A673 (cell line): ENCODE measurements around the gene DPH7. TPM values are rescaled to one million over a fixed set of nuclear protein-coding genes. Genes with fewer than 3 reads are reported as not detected.
A peak's percentile ranks its signal among the peaks of the same experiment; 100 is the strongest.

Source experiments
- BruUV-seq: library from RNA; stranded (reverse); fragments of 400-500 nt; replicated peaks from 2 replicates; lab custom pipeline; 2021; lab: Mats Ljungman, UMichigan
- CTCF ChIA-PET: fragments of 300-600 bp; sonication (Branson Sonifier 250); formaldehyde crosslinking; loops from one replicate; lab custom pipeline; 2022; ENCODE audit warnings: antibody characterized with exemption; lab: Charles Lee
- POLR2A ChIA-PET: fragments of 300-600 bp; sonication (Branson Sonifier 250); formaldehyde crosslinking; loops from one replicate; lab custom pipeline; 2022; ENCODE audit warnings: antibody characterized with exemption; ENCODE audit not compliant: low non-redundant PET; lab: Charles Lee
- DNase-seq: peaks from one replicate; pipeline ENCODE4 v3.0.0-alpha.2; 2015; ENCODE audit warnings: low spot score
- H3K27ac ChIP-seq: fragments of 200-600 bp; sonication (generic); 2 replicates; pipeline ENCODE4 v1.5.1; 2016; ENCODE audit warnings: mixed run types, low read depth, mild to moderate bottlenecking, mixed read lengths, antibody characterized with exemption, low read length; ENCODE audit not compliant: poor library complexity, severe bottlenecking
- H3K27me3 ChIP-seq: fragments of 200-600 bp; sonication (generic); replicated peaks from 2 replicates; pipeline ENCODE4 v1.6.1; 2017; ENCODE audit warnings: mixed run types, low read depth, mild to moderate bottlenecking, mixed read lengths, antibody characterized with exemption, low read length; ENCODE audit not compliant: insufficient read depth, poor library complexity
- H3K36me3 ChIP-seq: fragments of 200-600 bp; sonication (generic); 2 replicates; pipeline ENCODE4 v1.6.1; 2016; ENCODE audit warnings: mixed run types, mild to moderate bottlenecking, mixed read lengths, antibody characterized with exemption, low read length; ENCODE audit not compliant: insufficient read depth, poor library complexity, severe bottlenecking
- H3K4me1 ChIP-seq: fragments of 200-600 bp; sonication (generic); 2 replicates; pipeline ENCODE4 v1.6.1; 2017; ENCODE audit warnings: mixed run types, mild to moderate bottlenecking, mixed read lengths, antibody characterized with exemption, low read length; ENCODE audit not compliant: insufficient read depth, poor library complexity, severe bottlenecking
- H3K4me3 ChIP-seq: fragments of 200-600 bp; sonication (generic); 2 replicates; pipeline ENCODE4 v1.5.1; 2016; ENCODE audit warnings: low read depth, mixed run types, mild to moderate bottlenecking, mixed read lengths, low read length; ENCODE audit not compliant: poor library complexity, severe bottlenecking
- H3K9me3 ChIP-seq: fragments of 200-600 bp; sonication (generic); 2 replicates; pipeline ENCODE4 v1.6.1; 2016; ENCODE audit warnings: mixed run types, low read depth, mild to moderate bottlenecking, mixed read lengths, antibody characterized with exemption, low read length; ENCODE audit not compliant: poor library complexity, severe bottlenecking
- EZH2 ChIP-seq: fragments of 200-600 bp; sonication (generic); IDR thresholded peaks from 2 replicates; pipeline ENCODE4 v1.6.1; 2017; ENCODE audit warnings: borderline replicate concordance, low read depth, mild to moderate bottlenecking, mixed read lengths, antibody characterized with exemption, low read length; ENCODE audit not compliant: poor library complexity, severe bottlenecking
- intact Hi-C: fragments of 100-400 bp; cut with micrococcal nuclease; formaldehyde crosslinking; loops from one replicate; pipeline ENCODE4 v1.10.0; 2022; ENCODE audit not compliant: unreplicated experiment
- total RNA-seq: library from RNA; stranded (reverse); gene quantifications from 2 replicates; pipeline ENCODE4 v1.2.3, GENCODE V29; 2021
- TF ChIP-seq, protein P1 (sequence below): fragments of 300-800, 200-600 bp; sonication (generic); conservative IDR thresholded peaks from 2 replicates; pipeline ENCODE4 v1.5.1; 2017; ENCODE audit warnings: low read depth, mild to moderate bottlenecking, antibody characterized with exemption, low read length, moderate library complexity, mixed read lengths

The DPH7 gene
- total RNA-seq, 1 experiment from 2014 or later, result 56.9 TPM

DNA sequence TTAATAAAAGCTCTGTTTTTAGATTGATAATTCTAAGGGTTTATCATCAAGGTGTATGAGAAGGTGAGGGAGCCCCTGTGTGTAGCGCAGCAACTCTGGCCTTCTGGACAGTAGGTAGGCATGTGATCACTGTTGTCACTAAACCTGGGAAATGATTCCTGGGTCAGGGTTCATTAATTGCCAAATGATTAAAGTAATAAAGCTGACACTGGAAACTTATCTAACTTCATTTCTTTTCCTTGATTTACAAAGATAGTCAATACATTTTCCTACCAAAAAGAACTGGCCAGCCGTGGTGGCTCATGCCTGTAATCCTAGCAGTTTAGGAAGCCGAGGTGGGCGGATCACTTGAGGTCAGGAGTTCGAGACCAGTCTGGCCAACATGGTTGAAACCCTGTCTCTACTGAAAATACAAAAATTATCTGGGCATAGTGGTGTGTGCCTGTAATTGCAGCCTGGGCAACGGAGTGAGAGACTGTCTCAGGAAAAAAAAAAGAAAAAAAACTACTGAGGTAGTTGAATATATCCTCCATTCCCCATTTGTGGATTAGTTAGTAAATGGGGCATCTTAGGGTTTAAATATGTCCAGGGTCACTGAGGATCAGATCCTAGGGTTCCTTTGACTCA is 42.5 kb upstream of the DPH7 start:
- H3K4me3 ChIP-seq, result peak overlapping the region; percentile 3

GRCh38 chr9:137620581-137620980 is 41.9 kb upstream of the DPH7 start:
- no peaks in the 10 kb centered on the region for H3K9me3 ChIP-seq
- H3K4me3 ChIP-seq, result peak overlapping the region; percentile 3
- CTCF ChIA-PET, result no interaction called here
- no peak for DNase-seq
- no peaks in the 10 kb centered on the region for H3K27me3 ChIP-seq
- TF ChIP-seq, protein P1, sequence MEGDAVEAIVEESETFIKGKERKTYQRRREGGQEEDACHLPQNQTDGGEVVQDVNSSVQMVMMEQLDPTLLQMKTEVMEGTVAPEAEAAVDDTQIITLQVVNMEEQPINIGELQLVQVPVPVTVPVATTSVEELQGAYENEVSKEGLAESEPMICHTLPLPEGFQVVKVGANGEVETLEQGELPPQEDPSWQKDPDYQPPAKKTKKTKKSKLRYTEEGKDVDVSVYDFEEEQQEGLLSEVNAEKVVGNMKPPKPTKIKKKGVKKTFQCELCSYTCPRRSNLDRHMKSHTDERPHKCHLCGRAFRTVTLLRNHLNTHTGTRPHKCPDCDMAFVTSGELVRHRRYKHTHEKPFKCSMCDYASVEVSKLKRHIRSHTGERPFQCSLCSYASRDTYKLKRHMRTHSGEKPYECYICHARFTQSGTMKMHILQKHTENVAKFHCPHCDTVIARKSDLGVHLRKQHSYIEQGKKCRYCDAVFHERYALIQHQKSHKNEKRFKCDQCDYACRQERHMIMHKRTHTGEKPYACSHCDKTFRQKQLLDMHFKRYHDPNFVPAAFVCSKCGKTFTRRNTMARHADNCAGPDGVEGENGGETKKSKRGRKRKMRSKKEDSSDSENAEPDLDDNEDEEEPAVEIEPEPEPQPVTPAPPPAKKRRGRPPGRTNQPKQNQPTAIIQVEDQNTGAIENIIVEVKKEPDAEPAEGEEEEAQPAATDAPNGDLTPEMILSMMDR, result no peak
- no peak for TF ChIP-seq EZH2
- POLR2A ChIA-PET, result no interaction called here
- intact Hi-C loops, result no loop called here
- H3K27ac ChIP-seq, result no peak overlapping the region
- no TSS peak for BruUV-seq
- H3K4me1 ChIP-seq, result peaks cover 6% of the 10 kb centered on the region
- H3K36me3 ChIP-seq, result peaks cover 9% of the 10 kb centered on the region

More for the DNA sequence above, 42.5 kb upstream of the DPH7 start:
- TF ChIP-seq EZH2, result no peak
- TF ChIP-seq, protein P1, result peak; percentile 48
- Histone ChIP-seq H3K27me3 (no peaks in the 10 kb centered on the region), H3K27ac (no peak overlapping the region), H3K36me3 (peaks cover 6% of the 10 kb centered on the region), H3K4me1 (peaks cover 6% of the 10 kb centered on the region), H3K9me3 (no peaks in the 10 kb centered on the region)
- intact Hi-C loops, result no loop called here
- CTCF ChIA-PET, result no interaction called here
- BruUV-seq, result no TSS peak
- POLR2A ChIA-PET, result no interaction called here
- no peak for DNase-seq

GRCh38 chr9:137620048-137620405 is 41.3 kb upstream of the DPH7 start:
- Histone ChIP-seq H3K36me3 (peaks cover 15% of the 10 kb centered on the region), H3K9me3 (no peaks in the 10 kb centered on the region), H3K27me3 (no peaks in the 10 kb centered on the region), H3K4me1 (peaks cover 6% of the 10 kb centered on the region), H3K4me3 (peak overlapping the region; percentile 68), H3K27ac (peak overlapping the region; percentile 73)
- intact Hi-C loops, result no loop called here
- ChIA-PET POLR2A (no interaction called here), CTCF (interaction anchor here (0.6 kb wide), 1 partner anchor 197 kb away, joined by 4 read pairs; the partner anchor contains the start of gene EXD3)
- DNase-seq, result no peak
- TF ChIP-seq EZH2, result no peak
- TF ChIP-seq, protein P1, result no peak
- TSS peak; percentile 80 for BruUV-seq
